ENCODE results near the gene DLG4. TPM values are rescaled to one million over a fixed set of nuclear protein-coding genes. Genes with fewer than 3 reads are reported as not detected.

Gene DLG4
- total and polyA plus RNA-seq, 2 donors (not counting 1 experiment from before 2014, with no cell fraction given) = 2.0 to 12.5 TPM

DNA sequence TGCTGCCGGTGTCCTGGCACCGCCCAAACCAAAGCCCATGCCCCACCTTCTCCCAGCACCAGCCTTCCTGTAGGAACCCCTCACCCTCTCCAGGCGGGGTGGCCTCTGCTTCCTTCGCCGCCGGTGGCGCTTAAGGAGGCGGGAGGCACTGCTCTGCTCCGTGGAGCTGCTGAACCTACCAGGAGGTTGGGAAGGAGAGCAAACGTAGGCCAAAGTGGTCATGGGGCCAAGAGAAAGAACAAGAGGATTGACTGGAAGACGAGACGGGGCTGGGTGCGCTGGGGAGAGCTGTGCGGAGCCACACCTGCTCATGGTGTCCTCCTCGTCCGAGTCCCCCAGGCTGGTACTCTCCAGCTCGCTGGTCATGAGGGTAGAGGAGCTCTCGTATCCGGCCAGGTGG, 9.9 kb upstream of the DLG4 start:
- Histone ChIP-seq H3K27ac (ENCODE audit: low read length in 2 of 2) (no peak overlapping the region), H3K9ac (ENCODE audit: low read length) (no peak overlapping the region), H3K9me3 (ENCODE audit: control extremely low read depth in 1 of 3, control insufficient read depth in 2 of 3, insufficient read depth in 1 of 3, low read length in 2 of 3) (no peaks in the 10 kb centered on the region), H3K4me1 (ENCODE audit: control insufficient read depth in 2 of 2, insufficient read depth in 2 of 2, low read length in 2 of 2) (peaks cover 14 to 21% of the 10 kb centered on the region in 2 donors), H3K36me3 (replicated peaks in 1 of 2; ENCODE audit: control extremely low read depth in 1 of 2, control insufficient read depth in 1 of 2, extremely low read depth in 1 of 2, insufficient read depth in 2 of 2, low read length in 1 of 2) (peaks cover 0 to 54% of the 10 kb centered on the region in 2 experiments), H3K4me3 (ENCODE audit: control extremely low read depth in 1 of 5, extremely low read depth in 1 of 5, insufficient read depth in 1 of 5, low read depth in 2 of 5, low read length in 4 of 5) (no peak overlapping the region), H2AFZ (ENCODE audit: insufficient read depth, low read depth, low read length, poor library complexity, severe bottlenecking) (no peak overlapping the region), H3K4me2 (replicated peaks; ENCODE audit: low read depth, low read length, poor library complexity, severe bottlenecking) (no peak overlapping the region), H4K20me1 (ENCODE audit: control insufficient read depth, insufficient read depth, low read length, poor library complexity, severe bottlenecking) (peaks cover 6% of the 10 kb centered on the region), H3K79me2 (ENCODE audit: control insufficient read depth, insufficient read depth, low read length) (peaks cover 47% of the 10 kb centered on the region), H3K27me3 (replicated peaks in 1 of 4; ENCODE audit: control extremely low read depth in 1 of 4, control insufficient read depth in 3 of 4, insufficient read depth in 4 of 4, low read length in 3 of 4) (no peaks in the 10 kb centered on the region)
- no peak overlapping the region for H3K4me3 Mint-ChIP-seq
- TF ChIP-seq EZH2 (IDR thresholded peaks at IDR 0.05; ENCODE audit: borderline replicate concordance, insufficient read depth, low read depth, low read length, poor library complexity, severe bottlenecking) (no peak), CTCF (IDR thresholded peaks at IDR 0.05) (no peak)
- ATAC-seq (ENCODE audit: low read depth) = no peak
- peaks cover 20% of the 10 kb centered on the region for H3K4me1 Mint-ChIP-seq
- H3K27me3 Mint-ChIP-seq = no peaks in the 10 kb centered on the region
- 98% methylated on average over 15 of the region's 19 CpGs for WGBS (ENCODE audit: insufficient coverage)
- intact Hi-C loops (cut with micrococcal nuclease) = no loop called here
- CTCF ChIA-PET = interaction anchor here (1.1 kb wide), 1 partner anchor 9 kb away, joined by 6 read pairs; the partner anchor contains the start of genes ACADVL and DLG4
- no peaks in the 10 kb centered on the region for H3K9me3 Mint-ChIP-seq (ENCODE audit: insufficient read depth)
- no peak overlapping the region for H3K27ac Mint-ChIP-seq
- POLR2A ChIA-PET = no interaction called here
- no peak for DNase-seq

DNA sequence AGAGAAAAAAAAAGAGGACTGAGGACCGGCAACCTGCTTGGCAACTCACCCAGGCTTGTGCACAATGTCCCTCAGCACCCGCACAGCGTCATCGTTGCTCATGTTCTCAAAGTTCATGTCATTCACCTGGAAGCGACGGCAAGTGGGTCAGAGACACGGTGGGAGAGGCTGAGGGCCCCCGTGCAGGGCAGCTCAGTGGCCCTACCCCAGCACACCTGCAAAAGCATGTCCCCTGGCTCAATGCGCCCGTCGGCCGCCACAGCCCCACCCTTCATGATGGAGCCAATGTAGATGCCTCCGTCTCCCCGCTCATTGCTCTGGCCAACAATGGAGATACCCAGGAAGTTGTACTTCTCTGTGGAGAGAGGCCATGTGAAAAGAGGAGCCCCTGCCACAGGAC, 9.3 kb upstream of the DLG4 start:
- ChIA-PET POLR2A (no interaction called here), CTCF (interaction anchor here (1.1 kb wide), 1 partner anchor 9 kb away, joined by 6 read pairs; the partner anchor contains the start of genes ACADVL and DLG4)
- Histone ChIP-seq H3K4me1 (ENCODE audit: control insufficient read depth in 2 of 2, insufficient read depth in 2 of 2, low read length in 2 of 2) (peaks cover 13 to 21% of the 10 kb centered on the region in 2 donors), H3K9me3 (ENCODE audit: control extremely low read depth in 1 of 3, control insufficient read depth in 2 of 3, insufficient read depth in 1 of 3, low read length in 2 of 3) (no peaks in the 10 kb centered on the region), H3K4me2 (replicated peaks; ENCODE audit: low read depth, low read length, poor library complexity, severe bottlenecking) (no peak overlapping the region), H3K4me3 (ENCODE audit: control extremely low read depth in 1 of 5, extremely low read depth in 1 of 5, insufficient read depth in 1 of 5, low read depth in 2 of 5, low read length in 4 of 5) (no peak overlapping the region), H3K27ac (ENCODE audit: low read length in 2 of 2) (no peak overlapping the region), H3K79me2 (ENCODE audit: control insufficient read depth, insufficient read depth, low read length) (peaks cover 42% of the 10 kb centered on the region), H2AFZ (ENCODE audit: insufficient read depth, low read depth, low read length, poor library complexity, severe bottlenecking) (no peak overlapping the region), H3K27me3 (replicated peaks in 1 of 4; ENCODE audit: control extremely low read depth in 1 of 4, control insufficient read depth in 3 of 4, insufficient read depth in 4 of 4, low read length in 3 of 4) (no peaks in the 10 kb centered on the region), H3K36me3 (replicated peaks in 1 of 2; ENCODE audit: control extremely low read depth in 1 of 2, control insufficient read depth in 1 of 2, extremely low read depth in 1 of 2, insufficient read depth in 2 of 2, low read length in 1 of 2) (peaks cover 0 to 58% of the 10 kb centered on the region in 2 experiments), H3K9ac (ENCODE audit: low read length) (no peak overlapping the region), H4K20me1 (ENCODE audit: control insufficient read depth, insufficient read depth, low read length, poor library complexity, severe bottlenecking) (peaks cover 6% of the 10 kb centered on the region)
- peaks cover 18% of the 10 kb centered on the region for H3K4me1 Mint-ChIP-seq
- no peaks in the 10 kb centered on the region for H3K9me3 Mint-ChIP-seq (ENCODE audit: insufficient read depth)
- H3K27ac Mint-ChIP-seq = no peak overlapping the region
- 96% methylated on average over 9 of the region's 14 CpGs for WGBS (ENCODE audit: insufficient coverage)
- H3K27me3 Mint-ChIP-seq = no peaks in the 10 kb centered on the region
- TF ChIP-seq CTCF (IDR thresholded peaks at IDR 0.05) (no peak), EZH2 (IDR thresholded peaks at IDR 0.05; ENCODE audit: borderline replicate concordance, insufficient read depth, low read depth, low read length, poor library complexity, severe bottlenecking) (no peak)
- H3K4me3 Mint-ChIP-seq = no peak overlapping the region
- intact Hi-C loops (cut with micrococcal nuclease) = no loop called here
- DNase-seq (no peak), ATAC-seq (ENCODE audit: low read depth) (no peak)

Data from B cell (primary cell).